IMR-90 (cell line): ENCODE measurements around the gene SPATC1L. TPM values are rescaled to one million over a fixed set of nuclear protein-coding genes. Genes with fewer than 3 reads are reported as not detected.
"Not testable (repeated sequence)": the region's sequence is repeated elsewhere in the genome, so short reads cannot be mapped to it uniquely, and the experiment has no call there.

Experiments used
- ATAC-seq: fragments of 200-7000 bp; cut with Tn5 transposase; 2 replicates; pipeline ENCODE4 v1.9.1; 2020; ENCODE audit warnings: low read depth, mild to moderate bottlenecking, moderate library complexity
- BruUV-seq: library from RNA; stranded (reverse); fragments of 400-500 nt; replicated peaks from 2 replicates; lab custom pipeline; 2021; lab: Mats Ljungman, UMichigan
- CTCF ChIA-PET: fragments of 300-600 bp; formaldehyde crosslinking; extraction: SDS; loops from one replicate; lab custom pipeline; 2021; ENCODE audit warnings: antibody characterized with exemption; lab: Yijun Ruan, JAX
- POLR2A ChIA-PET: fragments of 300-600 bp; sonication (Branson Sonifier 250); formaldehyde crosslinking; loops from one replicate; lab custom pipeline; 2022; ENCODE audit warnings: antibody characterized with exemption; ENCODE audit not compliant: unreplicated experiment; lab: Charles Lee
- DNase-seq: peaks from one replicate; pipeline ENCODE4 v3.0.0; 2013
- H2AFZ ChIP-seq: replicated peaks from 2 replicates; pipeline ENCODE3; 2013; ENCODE audit warnings: low read length, mild to moderate bottlenecking; ENCODE audit not compliant: poor library complexity
- H2AK5ac ChIP-seq: 2 replicates; pipeline ENCODE4 v1.6.1; 2013; ENCODE audit warnings: low read depth, low read length, inconsistent platforms
- H2AK9ac ChIP-seq: replicated peaks from 2 replicates; pipeline ENCODE3; 2013; ENCODE audit warnings: mild to moderate bottlenecking, low read depth, low read length, moderate library complexity; ENCODE audit not compliant: poor library complexity
- H2BK120ac ChIP-seq: 2 replicates; pipeline ENCODE4 v1.6.1; 2013; ENCODE audit warnings: low read depth, low read length, inconsistent platforms
- H2BK15ac ChIP-seq: 3 replicates; pipeline ENCODE4 v1.6.1; 2013; ENCODE audit warnings: low read depth, low read length, inconsistent platforms
- H2BK20ac ChIP-seq: 2 replicates; pipeline ENCODE4 v1.6.1; 2013; ENCODE audit warnings: low read depth, mild to moderate bottlenecking, inconsistent platforms, low read length, moderate library complexity
- H2BK5ac ChIP-seq: 2 replicates; pipeline ENCODE4 v1.6.1; 2013; ENCODE audit warnings: mild to moderate bottlenecking, low read depth, low read length, inconsistent platforms; ENCODE audit not compliant: poor library complexity, severe bottlenecking
- H3K14ac ChIP-seq: replicated peaks from 2 replicates; pipeline ENCODE4 v1.6.1; 2013; ENCODE audit warnings: low read depth, low read length, inconsistent platforms
- H3K18ac ChIP-seq: 2 replicates; pipeline ENCODE4 v1.6.1; 2013; ENCODE audit warnings: low read depth, low read length, control low read depth
- H3K23ac ChIP-seq: 2 replicates; pipeline ENCODE4 v1.6.1; 2013; ENCODE audit warnings: low read depth, low read length, inconsistent platforms
- H3K27ac ChIP-seq: 2 replicates; pipeline ENCODE4 v1.5.1; 2013; ENCODE audit warnings: mild to moderate bottlenecking, control low read depth, low read length; ENCODE audit not compliant: insufficient read depth
- H3K27me3 ChIP-seq: 2 replicates; pipeline ENCODE4 v1.6.1; 2013; ENCODE audit warnings: low read length; ENCODE audit not compliant: control insufficient read depth, insufficient read depth
- H3K36me3 ChIP-seq: 2 replicates; pipeline ENCODE4 v1.6.1; 2013; ENCODE audit warnings: low read length, mixed read lengths; ENCODE audit not compliant: control insufficient read depth, insufficient read depth
- H3K4ac ChIP-seq: 2 replicates; pipeline ENCODE4 v1.6.1; 2013; ENCODE audit warnings: low read depth, low read length, inconsistent platforms
- H3K4me1 ChIP-seq: 2 replicates; pipeline ENCODE4 v1.6.1; 2013; ENCODE audit warnings: low read length, mixed read lengths; ENCODE audit not compliant: control insufficient read depth, insufficient read depth
- H3K4me2 ChIP-seq: 2 replicates; pipeline ENCODE4 v1.6.1; 2013; ENCODE audit warnings: low read depth, mild to moderate bottlenecking, control low read depth, low read length, moderate library complexity
- H3K4me3 ChIP-seq: 2 replicates; pipeline ENCODE4 v1.5.1; 2013; ENCODE audit warnings: low read depth, mild to moderate bottlenecking, control low read depth, low read length, moderate library complexity; ENCODE audit not compliant: insufficient read depth
- H3K56ac ChIP-seq: 2 replicates; pipeline ENCODE4 v1.6.1; 2013; ENCODE audit warnings: low read length, inconsistent platforms; ENCODE audit not compliant: insufficient read depth; ENCODE audit errors: extremely low read depth
- H3K79me1 ChIP-seq, 2 experiments: 2 replicates each; pipeline ENCODE4 v1.6.1; 2013; ENCODE audit warnings: low read length in 2 of 2, inconsistent platforms in 1 of 2, low read depth in 1 of 2
- H3K9ac ChIP-seq: 2 replicates; pipeline ENCODE4 v1.6.1; 2013; ENCODE audit warnings: low read depth, low read length, control low read depth
- H3K9me1 ChIP-seq: 2 replicates; pipeline ENCODE4 v1.6.1; 2013; ENCODE audit warnings: low read length, inconsistent platforms; ENCODE audit not compliant: insufficient read depth
- H3K9me3 ChIP-seq: 2 replicates; pipeline ENCODE4 v1.6.1; 2013; ENCODE audit warnings: low read length; ENCODE audit not compliant: control insufficient read depth, insufficient read depth
- H4K20me1 ChIP-seq: 2 replicates; pipeline ENCODE4 v1.6.1; 2013; ENCODE audit warnings: low read length, inconsistent platforms; ENCODE audit not compliant: insufficient read depth
- H4K5ac ChIP-seq: 2 replicates; pipeline ENCODE4 v1.6.1; 2013; ENCODE audit warnings: mild to moderate bottlenecking, low read depth, low read length, control low read depth
- H4K8ac ChIP-seq, 2 experiments: 2 replicates each; pipeline ENCODE4 v1.6.1; 2013; ENCODE audit warnings: low read depth in 2 of 2, low read length in 2 of 2, control low read depth in 1 of 2, inconsistent platforms in 1 of 2
- H4K91ac ChIP-seq: 2 replicates; pipeline ENCODE4 v1.6.1; 2013; ENCODE audit warnings: low read depth, low read length, inconsistent platforms; ENCODE audit not compliant: insufficient read depth
- CTCF ChIP-seq: conservative IDR thresholded peaks from 2 replicates; pipeline ENCODE4 v1.5.1; 2012; ENCODE audit warnings: mild to moderate bottlenecking, low read depth, low read length, improper control_type of control experiment
- RAD21 ChIP-seq: IDR thresholded peaks from 2 replicates; pipeline ENCODE4 v1.6.1; 2012; ENCODE audit warnings: low read length, improper control_type of control experiment
- SMC3 ChIP-seq: fragments of 150-350 bp; IDR thresholded peaks from 2 replicates; pipeline ENCODE4 v1.6.1; 2016; ENCODE audit warnings: low read depth, mild to moderate bottlenecking, antibody characterized with exemption, low read length, moderate library complexity
- WGBS, 2 experiments: methylation state at CpG; one replicate each; pipeline versions ENCODE4 v1.1.5 to v1.1.7; 2013; ENCODE audit warnings: missing lambda C conversion rate in 2 of 2; ENCODE audit not compliant: insufficient read length in 1 of 2; ENCODE audit errors: extremely low coverage in 2 of 2; 5-methylcytosine and 5-hydroxymethylcytosine counted together
- dilution Hi-C: fragments of 300-500 bp; cut with HindIII; formaldehyde crosslinking; loops from one replicate; pipeline ENCODE4 v1.14.3; 2018; ENCODE audit warnings: low sequenced_read_pairs; ENCODE audit not compliant: unreplicated experiment
- in situ Hi-C: fragments of 300-500 bp; cut with MboI; formaldehyde crosslinking; loops from 3 replicates; pipeline ENCODE4 v1.14.3; 2019; ENCODE audit warnings: low sequenced_read_pairs, inconsistent platforms, mixed read lengths
- intact Hi-C: fragments of 100-400 bp; cut with micrococcal nuclease; formaldehyde crosslinking; loops from 2 replicates; pipeline ENCODE4 v1.10.0; 2022
- polyA plus RNA-seq, 3 experiments: library from polyadenylated mRNA; depleted of rRNA; stranded (reverse); fragments of >200 nt; gene quantifications; 2 replicates each; pipeline ENCODE4 v1.2.3, GENCODE V29; 2012; ENCODE audit warnings: low replicate concordance in 1 of 3
- total RNA-seq: library from RNA; depleted of rRNA; stranded (reverse); fragments of >200 nt; gene quantifications from 2 replicates; pipeline ENCODE4 v1.2.3, GENCODE V29; 2012

SPATC1L gene
- total and polyA plus RNA-seq, 2 of the 4 experiments (the other 2 are of a cell fraction): 3.8 to 17.2 TPM

GRCh38 chr21:46147429-46147828 is 36.8 kb downstream of the SPATC1L start:
- H2BK120ac ChIP-seq, H3K27ac ChIP-seq, H3K56ac ChIP-seq, H3K4me2 ChIP-seq, intact Hi-C loops, H2AK5ac ChIP-seq, POLR2A ChIA-PET, DNase-seq, BruUV-seq, H3K4ac ChIP-seq, H3K4me3 ChIP-seq, in situ Hi-C loops, dilution Hi-C loops, H3K9me3 ChIP-seq, H4K20me1 ChIP-seq, H3K9ac ChIP-seq, H4K5ac ChIP-seq, H3K9me1 ChIP-seq, H2BK15ac ChIP-seq, H3K14ac ChIP-seq, H3K36me3 ChIP-seq, H3K27me3 ChIP-seq, H3K23ac ChIP-seq, H4K91ac ChIP-seq, H3K18ac ChIP-seq, H2BK20ac ChIP-seq, H3K4me1 ChIP-seq, H3K79me1 ChIP-seq, H2BK5ac ChIP-seq, CTCF ChIA-PET, H4K8ac ChIP-seq: not testable (repeated sequence)
- no CpG with 5 or more reads among the region's 12 CpGs for WGBS, 2 experiments
- Histone ChIP-seq H2AFZ (peak overlapping the region; percentile 29), H2AK9ac (peak overlapping the region; percentile 50)
- 0 out of 2 replicates have a peak, but pooled peaks have one; percentile 19 for ATAC-seq
- peak; percentile 67 for TF ChIP-seq RAD21
- peak; percentile 58 for TF ChIP-seq SMC3
- peak; percentile 60 for TF ChIP-seq CTCF
